OCI-LY3 (cell line): ENCODE results near the gene SORCS3.

ENCODE experiments used
- H2AFZ ChIP-seq: fragments of 200-600, 300-600 bp; shearing (Covaris generic); 2 replicates; pipeline ENCODE4 v1.6.0; 2014; ENCODE audit warnings: antibody characterized with exemption, low read depth, low read length
- H3K27ac ChIP-seq: fragments of 200-600, 300-600 bp; sonication (generic); 2 replicates; pipeline ENCODE4 v1.5.1; 2014; ENCODE audit warnings: mild to moderate bottlenecking, low read length, moderate library complexity, mixed read lengths
- H3K27me3 ChIP-seq: fragments of 200-600, 300-600 bp; sonication (generic); 2 replicates; pipeline ENCODE4 v1.6.1; 2014; ENCODE audit warnings: low read depth, low read length, mixed read lengths
- H3K36me3 ChIP-seq: fragments of 200-600, 300-600 bp; sonication (generic); replicated peaks from 2 replicates; pipeline ENCODE3; 2014; ENCODE audit warnings: low read depth, low read length, mixed read lengths
- H3K4me1 ChIP-seq: fragments of 300-600, 200-600 bp; sonication (generic); 2 replicates; pipeline ENCODE4 v1.6.1; 2014; ENCODE audit warnings: low read length, mixed read lengths
- H3K4me2 ChIP-seq: fragments of 200-600, 300-600 bp; sonication (generic); 2 replicates; pipeline ENCODE4 v1.6.1; 2014; ENCODE audit warnings: low read length, mixed read lengths
- H3K4me3 ChIP-seq: fragments of 300-600, 200-600 bp; sonication (generic); 2 replicates; pipeline ENCODE4 v1.5.1; 2014; ENCODE audit warnings: antibody characterized with exemption, mild to moderate bottlenecking, low read length, moderate library complexity
- H3K79me2 ChIP-seq: fragments of 300-600, 200-600 bp; shearing (Covaris generic); 2 replicates; pipeline ENCODE4 v1.6.1; 2014; ENCODE audit warnings: mild to moderate bottlenecking, low read length, mixed read lengths
- H3K9ac ChIP-seq: fragments of 300-600, 200-600 bp; shearing (Covaris generic); 2 replicates; pipeline ENCODE4 v1.6.0; 2014; ENCODE audit warnings: mild to moderate bottlenecking, low read length, moderate library complexity
- H3K9me3 ChIP-seq: fragments of 200-600, 300-600 bp; shearing (Covaris generic); 2 replicates; pipeline ENCODE4 v1.6.1; 2014; ENCODE audit warnings: low read length, mixed read lengths; ENCODE audit not compliant: insufficient read depth
- H4K20me1 ChIP-seq: fragments of 200-600, 300-600 bp; sonication (generic); 2 replicates; pipeline ENCODE4 v1.6.1; 2016; ENCODE audit warnings: low read length, mixed read lengths; ENCODE audit not compliant: insufficient read depth
- EZH2phosphoT487 ChIP-seq: fragments of 200-600 bp; shearing (Covaris generic); IDR thresholded peaks from 2 replicates; pipeline ENCODE4 v1.6.1; 2018; ENCODE audit warnings: antibody characterized with exemption, mixed run types, low read depth
- TF ChIP-seq, protein P1 (sequence below): fragments of 200-600, 300-600 bp; sonication (generic); IDR thresholded peaks from 2 replicates; pipeline ENCODE4 v1.5.1; 2014; ENCODE audit warnings: antibody characterized with exemption, low read length, low read depth

Gene SORCS3

DNA sequence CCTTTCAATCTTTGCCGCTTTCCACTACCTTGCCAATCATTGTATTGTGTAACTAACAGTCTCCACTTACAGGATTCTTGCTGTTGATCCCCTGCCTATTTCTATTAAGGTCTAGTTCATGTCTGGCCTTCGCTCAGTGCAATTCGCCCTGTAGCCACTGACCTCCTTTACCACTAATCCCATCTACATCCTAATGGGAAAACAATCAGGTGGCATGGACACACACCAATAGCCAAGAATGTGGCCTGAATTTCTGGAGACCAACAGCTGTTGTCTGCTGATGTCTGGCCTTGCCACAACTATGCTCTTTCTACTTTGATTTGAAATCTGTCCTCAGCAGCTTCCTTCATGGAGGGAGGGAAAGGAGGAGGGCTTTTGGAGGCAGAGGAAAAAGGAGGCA is 546.2 kb downstream of the SORCS3 start:
- H3K27ac ChIP-seq: no peak overlapping the region
- H3K9ac ChIP-seq: no peak overlapping the region
- H3K9me3 ChIP-seq: no peaks in the 10 kb centered on the region
- no peaks in the 10 kb centered on the region for H3K4me1 ChIP-seq
- H3K4me3 ChIP-seq: no peak overlapping the region
- no peaks in the 10 kb centered on the region for H3K36me3 ChIP-seq
- no peaks in the 10 kb centered on the region for H3K79me2 ChIP-seq
- no peak overlapping the region for H3K4me2 ChIP-seq
- TF ChIP-seq, protein P1, sequence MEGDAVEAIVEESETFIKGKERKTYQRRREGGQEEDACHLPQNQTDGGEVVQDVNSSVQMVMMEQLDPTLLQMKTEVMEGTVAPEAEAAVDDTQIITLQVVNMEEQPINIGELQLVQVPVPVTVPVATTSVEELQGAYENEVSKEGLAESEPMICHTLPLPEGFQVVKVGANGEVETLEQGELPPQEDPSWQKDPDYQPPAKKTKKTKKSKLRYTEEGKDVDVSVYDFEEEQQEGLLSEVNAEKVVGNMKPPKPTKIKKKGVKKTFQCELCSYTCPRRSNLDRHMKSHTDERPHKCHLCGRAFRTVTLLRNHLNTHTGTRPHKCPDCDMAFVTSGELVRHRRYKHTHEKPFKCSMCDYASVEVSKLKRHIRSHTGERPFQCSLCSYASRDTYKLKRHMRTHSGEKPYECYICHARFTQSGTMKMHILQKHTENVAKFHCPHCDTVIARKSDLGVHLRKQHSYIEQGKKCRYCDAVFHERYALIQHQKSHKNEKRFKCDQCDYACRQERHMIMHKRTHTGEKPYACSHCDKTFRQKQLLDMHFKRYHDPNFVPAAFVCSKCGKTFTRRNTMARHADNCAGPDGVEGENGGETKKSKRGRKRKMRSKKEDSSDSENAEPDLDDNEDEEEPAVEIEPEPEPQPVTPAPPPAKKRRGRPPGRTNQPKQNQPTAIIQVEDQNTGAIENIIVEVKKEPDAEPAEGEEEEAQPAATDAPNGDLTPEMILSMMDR: no peak
- TF ChIP-seq EZH2phosphoT487: no peak
- H2AFZ ChIP-seq: no peak overlapping the region
- H4K20me1 ChIP-seq: no peaks in the 10 kb centered on the region
- H3K27me3 ChIP-seq: no peaks in the 10 kb centered on the region

- Histone ChIP-seq H3K36me3 (no peaks in the 10 kb centered on the region), H3K9me3 (no peaks in the 10 kb centered on the region), H2AFZ (no peak overlapping the region), H3K27ac (no peak overlapping the region), H3K4me3 (no peak overlapping the region), H4K20me1 (no peaks in the 10 kb centered on the region), H3K4me2 (no peak overlapping the region), H3K4me1 (no peaks in the 10 kb centered on the region), H3K9ac (no peak overlapping the region), H3K27me3 (no peaks in the 10 kb centered on the region), H3K79me2 (no peaks in the 10 kb centered on the region)
- TF ChIP-seq, protein P1: no peak
- TF ChIP-seq EZH2phosphoT487: no peak
Observed at GRCh38 chr10:105188737-105189462, 547.8 kb downstream of the SORCS3 start.

DNA sequence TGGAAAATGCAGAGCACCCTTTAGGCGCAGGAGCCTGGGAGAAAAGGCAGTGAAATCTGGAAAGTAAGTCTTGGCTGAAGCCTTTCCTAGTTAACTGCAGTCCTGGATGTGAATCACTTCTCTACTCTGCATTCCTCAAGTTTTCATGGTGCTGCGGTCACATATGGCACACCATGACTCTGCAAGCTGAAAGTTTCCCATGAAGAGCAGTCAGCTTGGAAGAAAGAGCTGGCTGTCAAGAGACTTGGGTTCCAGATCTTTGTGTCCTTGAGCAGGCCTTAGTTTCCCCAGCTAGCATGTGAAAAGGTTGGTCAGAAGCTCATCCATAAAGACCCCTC is 548.3 kb downstream of the SORCS3 start:
- H4K20me1 ChIP-seq: no peaks in the 10 kb centered on the region
- H3K9me3 ChIP-seq: no peaks in the 10 kb centered on the region
- no peaks in the 10 kb centered on the region for H3K27me3 ChIP-seq
- H3K36me3 ChIP-seq: no peaks in the 10 kb centered on the region
- TF ChIP-seq EZH2phosphoT487: no peak
- TF ChIP-seq, protein P1: no peak
- no peak overlapping the region for H3K9ac ChIP-seq
- no peak overlapping the region for H3K4me2 ChIP-seq
- H3K4me1 ChIP-seq: no peaks in the 10 kb centered on the region
- no peak overlapping the region for H2AFZ ChIP-seq
- H3K27ac ChIP-seq: no peak overlapping the region
- H3K79me2 ChIP-seq: no peaks in the 10 kb centered on the region
- no peak overlapping the region for H3K4me3 ChIP-seq

- Histone ChIP-seq H3K9ac (no peak overlapping the region), H2AFZ (no peak overlapping the region), H4K20me1 (no peaks in the 10 kb centered on the region), H3K4me1 (no peaks in the 10 kb centered on the region), H3K27ac (no peak overlapping the region), H3K4me3 (no peak overlapping the region), H3K36me3 (no peaks in the 10 kb centered on the region), H3K4me2 (no peak overlapping the region), H3K9me3 (no peaks in the 10 kb centered on the region), H3K79me2 (no peaks in the 10 kb centered on the region), H3K27me3 (no peaks in the 10 kb centered on the region)
- no peak for TF ChIP-seq EZH2phosphoT487
- TF ChIP-seq, protein P1: no peak
Observed at GRCh38 chr10:105192146-105192545, 551.1 kb downstream of the SORCS3 start.
